Measurements from ENCODE around the gene KRT7. TPM values are rescaled to one million over a fixed set of nuclear protein-coding genes. Genes with fewer than 3 reads are reported as not detected.

The KRT7 gene
- polyA plus RNA-seq, 1 experiment = 4.6 TPM

- no peak for DNase-seq (ENCODE audit: low read depth, low spot score)
- ChIA-PET CTCF (interaction anchor here (1.1 to 3.0 kb wide), 4 partner anchors 20 to 101 kb away, joined by 3 to 15 read pairs (median 6); no protein-coding TSS in a partner anchor), POLR2A (interaction anchor here (1.5 kb wide), 1 partner anchor 14 kb away, joined by 7 read pairs; no protein-coding TSS in a partner anchor)
- Histone ChIP-seq H3K27me3 (ENCODE audit: control insufficient read depth, insufficient read depth, low read length) (peaks cover 52% of the 10 kb centered on the region), H3K9me3 (ENCODE audit: control insufficient read depth, insufficient read depth, low read length) (peaks cover 7% of the 10 kb centered on the region), H3K4me3 (ENCODE audit: low read depth, low read length) (peak overlapping the region; percentile 17; the same call in 1 of the 2 replicates), H3K27ac (ENCODE audit: low read depth, low read length) (no peak overlapping the region)
- no peak for TF ChIP-seq CTCF (IDR thresholded peaks at IDR 0.05; ENCODE audit: low read depth, low read length)
These were observed 25.4 kb downstream of the KRT7 start for GRCh38 chr12:52258335-52258901.

GRCh38 chr12:52259657-52260243 is 26.7 kb downstream of the KRT7 start:
- Histone ChIP-seq H3K27ac (ENCODE audit: low read depth, low read length) (no peak overlapping the region), H3K9me3 (ENCODE audit: control insufficient read depth, insufficient read depth, low read length) (peaks cover 7% of the 10 kb centered on the region), H3K27me3 (ENCODE audit: control insufficient read depth, insufficient read depth, low read length) (peaks cover 51% of the 10 kb centered on the region), H3K4me3 (ENCODE audit: low read depth, low read length) (no peak overlapping the region)
- ChIA-PET POLR2A (no interaction called here), CTCF (interaction anchor here (1.1 to 3.0 kb wide), 4 partner anchors 18 to 68 kb away, joined by 3 to 15 read pairs (median 6); no protein-coding TSS in a partner anchor)
- no peak for DNase-seq (ENCODE audit: low read depth, low spot score)
- no peak for TF ChIP-seq CTCF (IDR thresholded peaks at IDR 0.05; ENCODE audit: low read depth, low read length)

- DNase-seq (ENCODE audit: low read depth, low spot score) = peak; percentile 47
- Histone ChIP-seq H3K4me3 (ENCODE audit: low read depth, low read length) (no peak overlapping the region), H3K27me3 (ENCODE audit: control insufficient read depth, insufficient read depth, low read length) (peaks cover 43% of the 10 kb centered on the region), H3K9me3 (ENCODE audit: control insufficient read depth, insufficient read depth, low read length) (peaks cover 7% of the 10 kb centered on the region), H3K27ac (ENCODE audit: low read depth, low read length) (no peak overlapping the region)
- ChIA-PET POLR2A (no interaction called here), CTCF (interaction anchor here (1.1 to 3.0 kb wide), 2 partner anchors 17 to 19 kb away, joined by 3 to 15 read pairs; no protein-coding TSS in a partner anchor)
- no peak for TF ChIP-seq CTCF (IDR thresholded peaks at IDR 0.05; ENCODE audit: low read depth, low read length)
These were observed 27.5 kb downstream of the KRT7 start for GRCh38 chr12:52260361-52261207.

- Histone ChIP-seq H3K9me3 (ENCODE audit: control insufficient read depth, insufficient read depth, low read length) (peaks cover 7% of the 10 kb centered on the region), H3K4me3 (ENCODE audit: low read depth, low read length) (no peak overlapping the region), H3K27me3 (ENCODE audit: control insufficient read depth, insufficient read depth, low read length) (peaks cover 39% of the 10 kb centered on the region), H3K27ac (ENCODE audit: low read depth, low read length) (no peak overlapping the region)
- no peak for DNase-seq (ENCODE audit: low read depth, low spot score)
- TF ChIP-seq CTCF (IDR thresholded peaks at IDR 0.05; ENCODE audit: low read depth, low read length) = no peak
- ChIA-PET CTCF (interaction anchor here (0.8 kb wide), 1 partner anchor 17 kb away, joined by 4 read pairs; no protein-coding TSS in a partner anchor), POLR2A (no interaction called here)
These were observed 28.1 kb downstream of the KRT7 start for GRCh38 chr12:52261208-52261484.
